Measurements from ENCODE around the gene ZXDC.
A peak's percentile ranks its signal among the peaks of the same experiment; 100 is the strongest.

ZXDC gene

GRCh38 chr3:126491221-126492013 lies 15.7 kb upstream of the ZXDC start:
- no peak for DNase-seq (ENCODE audit: low spot score)

- no peak for DNase-seq (ENCODE audit: low spot score)
Observed at GRCh38 chr3:126490619-126491018, 14.9 kb upstream of the ZXDC start.

- DNase-seq (ENCODE audit: low spot score): no peak
Observed at GRCh38 chr3:126488886-126489569, 13.3 kb upstream of the ZXDC start.

- no peak for DNase-seq (ENCODE audit: low spot score)
Observed at GRCh38 chr3:126488185-126488584, 12.5 kb upstream of the ZXDC start.

GRCh38 chr3:126487151-126487771 lies 11.6 kb upstream of the ZXDC start:
- peak; percentile 33 for DNase-seq (ENCODE audit: low spot score)

GRCh38 chr3:126486360-126486847 lies 10.7 kb upstream of the ZXDC start:
- no peak for DNase-seq (ENCODE audit: low spot score)

- no peak for DNase-seq (ENCODE audit: low spot score)
Observed at GRCh38 chr3:126485956-126486355, 10.3 kb upstream of the ZXDC start.

GRCh38 chr3:126485176-126485897 lies 9.6 kb upstream of the ZXDC start:
- no peak for DNase-seq (ENCODE audit: low spot score)

GRCh38 chr3:126484662-126485061 lies 9.0 kb upstream of the ZXDC start:
- no peak for DNase-seq (ENCODE audit: low spot score)

GRCh38 chr3:126484148-126484547 lies 8.5 kb upstream of the ZXDC start:
- DNase-seq (ENCODE audit: low spot score): no peak

GRCh38 chr3:126483321-126483761 lies 7.7 kb upstream of the ZXDC start:
- DNase-seq (ENCODE audit: low spot score): no peak

- DNase-seq (ENCODE audit: low spot score): no peak
Observed at GRCh38 chr3:126482503-126483255, 7.0 kb upstream of the ZXDC start.

- no peak for DNase-seq (ENCODE audit: low spot score)
Observed at GRCh38 chr3:126481808-126482502, 6.3 kb upstream of the ZXDC start.

GRCh38 chr3:126480861-126481260 lies 5.2 kb upstream of the ZXDC start:
- no peak for DNase-seq (ENCODE audit: low spot score)

- no peak for DNase-seq (ENCODE audit: low spot score)
Observed at GRCh38 chr3:126480206-126480605, 4.5 kb upstream of the ZXDC start.

- DNase-seq (ENCODE audit: low spot score): no peak
Observed at GRCh38 chr3:126479642-126480041, 4.0 kb upstream of the ZXDC start.

GRCh38 chr3:126478581-126479310 lies 3.1 kb upstream of the ZXDC start:
- DNase-seq (ENCODE audit: low spot score): no peak

GRCh38 chr3:126477061-126477380 lies 1.3 kb upstream of the ZXDC start:
- DNase-seq (ENCODE audit: low spot score): no peak

GRCh38 chr3:126476166-126477060 lies 722 bp upstream of the ZXDC start:
- DNase-seq (ENCODE audit: low spot score): peak; percentile 52

Measured in SK-N-DZ (cell line).